ENCODE data around the gene SLC18A2.

- TF ChIP-seq POLR2A (IDR thresholded peaks at IDR 0.05; ENCODE audit: low read depth, low read length), result no peak
- TF ChIP-seq POLR2AphosphoS5 (IDR thresholded peaks at IDR 0.05; ENCODE audit: low read depth, low read length), result no peak
- no peak for TF ChIP-seq PAX5 (IDR thresholded peaks at IDR 0.05; ENCODE audit: insufficient read depth, low read length, severe bottlenecking)
- TF ChIP-seq TAF1 (IDR thresholded peaks at IDR 0.05; ENCODE audit: low read depth, low read length), result no peak
Measured at GRCh38 chr10:117261501-117261900, 20.6 kb downstream of the SLC18A2 start.

Data from GM12891 (cell line).